Memory B cell (primary cell): ENCODE measurements around the gene MAJIN.
A peak's percentile ranks its signal among the peaks of the same experiment; 100 is the strongest.

Source experiments
- ATAC-seq: fragments of 150-1000 bp; cut with Tn5 transposase; 2 replicates; pipeline ENCODE4 v1.10.0; 2021; ENCODE audit warnings: low read depth, mild to moderate bottlenecking, moderate library complexity
- DNase-seq, 2 donors: peaks; one replicate each; pipeline ENCODE4 v3.0.0; 2022; ENCODE audit warnings: low spot score in 2 of 2
- H3K27ac Mint-ChIP-seq: one replicate; pipeline ENCODE4 v1.8.0; 2022; ENCODE audit warnings: mild to moderate bottlenecking, moderate library complexity, mixed read lengths
- H3K27me3 Mint-ChIP-seq: one replicate; pipeline ENCODE4 v1.8.0; 2022; ENCODE audit warnings: mixed read lengths
- H3K36me3 Mint-ChIP-seq: one replicate; pipeline ENCODE4 v1.8.0; 2022; ENCODE audit warnings: mild to moderate bottlenecking, mixed read lengths
- H3K4me1 Mint-ChIP-seq: one replicate; pipeline ENCODE4 v1.8.0; 2022; ENCODE audit warnings: mixed read lengths
- H3K4me3 Mint-ChIP-seq: one replicate; pipeline ENCODE4 v1.8.0; 2022; ENCODE audit warnings: mild to moderate bottlenecking, moderate library complexity, mixed read lengths
- H3K9me3 Mint-ChIP-seq: one replicate; pipeline ENCODE4 v1.8.0; 2022; ENCODE audit warnings: mixed read lengths

The MAJIN gene

DNA sequence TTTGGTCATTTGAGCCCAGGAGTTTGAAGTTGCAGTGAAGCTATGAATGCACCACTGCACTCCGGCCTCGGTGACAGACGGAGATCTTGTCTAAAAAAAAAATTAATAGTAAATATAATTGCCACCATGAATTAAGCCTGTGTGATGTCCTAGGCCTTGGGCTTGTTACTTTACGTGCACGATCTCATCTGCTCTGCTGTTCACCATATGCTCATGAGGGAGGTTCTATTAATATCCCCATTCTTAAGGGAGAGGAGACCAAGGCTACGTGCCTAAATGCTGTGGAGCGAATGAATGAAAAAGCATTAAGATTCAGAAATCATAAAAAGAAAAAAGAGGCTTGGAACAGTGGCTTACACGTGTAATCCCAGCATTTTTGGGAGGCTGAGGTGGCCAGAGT is 52.3 kb downstream of the MAJIN start:
- Mint-ChIP-seq H3K4me1 (peaks cover 21% of the 10 kb centered on the region), H3K27ac (no peak overlapping the region), H3K36me3 (no peaks in the 10 kb centered on the region), H3K27me3 (no peaks in the 10 kb centered on the region), H3K9me3 (no peaks in the 10 kb centered on the region), H3K4me3 (no peak overlapping the region)
- ATAC-seq (no peak), DNase-seq (no peak)

- no peak for ATAC-seq
- peaks cover under 1% of the 10 kb centered on the region for H3K36me3 Mint-ChIP-seq
- peaks cover 15% of the 10 kb centered on the region for H3K4me1 Mint-ChIP-seq
- no peaks in the 10 kb centered on the region for H3K27me3 Mint-ChIP-seq
- H3K4me3 Mint-ChIP-seq, result peak overlapping the region; percentile 84
- no peak for DNase-seq
- peak overlapping the region; percentile 94 for H3K27ac Mint-ChIP-seq
- H3K9me3 Mint-ChIP-seq, result no peaks in the 10 kb centered on the region
Measured at GRCh38 chr11:64918017-64918416, 53.9 kb downstream of the MAJIN start.

DNA sequence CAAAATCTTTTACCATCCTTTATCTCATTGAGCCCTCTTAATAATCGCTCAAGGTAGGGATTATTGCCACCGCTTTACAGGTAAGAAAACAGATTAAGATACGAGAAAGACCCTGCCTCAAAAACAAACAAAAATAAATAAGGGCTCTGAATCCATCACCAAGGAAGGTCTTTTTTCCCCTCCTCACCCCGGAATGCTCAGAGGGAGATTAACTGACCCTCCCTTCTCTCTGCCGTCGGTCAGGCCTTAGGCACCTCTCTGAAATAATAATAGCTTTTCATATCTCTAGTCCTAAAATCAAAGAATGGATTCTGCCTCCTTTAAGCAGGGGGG is 54.3 kb downstream of the MAJIN start:
- Mint-ChIP-seq H3K27ac (peak overlapping the region; percentile 94), H3K9me3 (no peaks in the 10 kb centered on the region), H3K27me3 (no peaks in the 10 kb centered on the region), H3K4me1 (peaks cover 15% of the 10 kb centered on the region), H3K4me3 (peak overlapping the region; percentile 84), H3K36me3 (peaks cover 2% of the 10 kb centered on the region)
- ATAC-seq, result no peak
- no peak for DNase-seq

DNA sequence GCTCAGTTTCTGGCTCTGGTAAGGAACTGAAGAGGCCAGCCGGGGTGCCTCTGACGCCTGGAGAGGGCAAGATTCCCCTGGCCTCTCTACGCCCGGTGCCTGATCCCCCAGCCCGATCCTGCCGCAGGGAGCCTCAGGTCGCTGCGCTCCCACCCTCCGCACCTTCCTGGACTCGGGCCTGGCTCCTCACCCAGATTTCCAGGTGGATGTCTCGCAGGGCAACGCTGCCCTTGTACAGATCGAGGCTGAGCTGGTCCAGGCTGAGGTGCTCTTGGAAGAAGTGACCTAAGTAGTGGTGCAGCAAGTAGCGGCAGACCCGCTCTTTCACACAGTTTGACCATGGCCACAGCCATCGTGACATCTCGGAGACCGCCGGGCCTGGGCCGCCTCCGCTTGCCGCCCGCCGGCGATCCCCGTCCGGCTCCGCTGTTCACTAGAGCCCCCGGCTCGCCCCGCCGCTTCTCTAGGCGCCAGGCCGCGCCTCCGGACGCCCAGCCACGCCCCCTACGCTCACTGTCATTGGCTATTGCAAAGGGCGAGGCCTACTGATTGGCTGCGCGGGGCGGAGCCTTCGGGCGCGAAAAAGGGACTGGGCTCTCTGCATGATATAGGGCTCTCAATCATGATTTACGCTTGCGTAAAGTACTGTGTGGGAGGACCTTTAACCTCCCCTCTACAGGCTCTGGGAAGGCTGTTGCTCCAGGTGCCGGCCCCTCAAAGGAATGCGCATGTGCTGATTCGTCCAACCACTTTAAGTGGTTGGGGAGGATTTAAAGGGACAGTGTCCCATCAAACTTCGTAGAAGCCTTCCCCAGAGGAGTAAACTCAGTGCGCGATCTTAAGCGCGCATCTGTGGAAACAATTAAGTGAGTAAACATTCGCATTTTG is 54.9 kb downstream of the MAJIN start, which contains the start of gene ATG2A:
Gene ATG2A, minus strand, starts transcription at position 435 of the 888 bp plus-strand sequence. Its CDS starts 74 bp downstream, at position 361.
- Mint-ChIP-seq H3K36me3 (peaks cover 3% of the 10 kb centered on the region), H3K4me1 (peaks cover 15% of the 10 kb centered on the region), H3K4me3 (peak within 1 kb of the TSS; percentile 84), H3K27ac (peak within 1 kb of the TSS; percentile 94), H3K9me3 (no peaks in the 10 kb centered on the region), H3K27me3 (no peaks in the 10 kb centered on the region)
- ATAC-seq (peak; percentile 95), DNase-seq (peak; percentile 95 to 98)

DNA sequence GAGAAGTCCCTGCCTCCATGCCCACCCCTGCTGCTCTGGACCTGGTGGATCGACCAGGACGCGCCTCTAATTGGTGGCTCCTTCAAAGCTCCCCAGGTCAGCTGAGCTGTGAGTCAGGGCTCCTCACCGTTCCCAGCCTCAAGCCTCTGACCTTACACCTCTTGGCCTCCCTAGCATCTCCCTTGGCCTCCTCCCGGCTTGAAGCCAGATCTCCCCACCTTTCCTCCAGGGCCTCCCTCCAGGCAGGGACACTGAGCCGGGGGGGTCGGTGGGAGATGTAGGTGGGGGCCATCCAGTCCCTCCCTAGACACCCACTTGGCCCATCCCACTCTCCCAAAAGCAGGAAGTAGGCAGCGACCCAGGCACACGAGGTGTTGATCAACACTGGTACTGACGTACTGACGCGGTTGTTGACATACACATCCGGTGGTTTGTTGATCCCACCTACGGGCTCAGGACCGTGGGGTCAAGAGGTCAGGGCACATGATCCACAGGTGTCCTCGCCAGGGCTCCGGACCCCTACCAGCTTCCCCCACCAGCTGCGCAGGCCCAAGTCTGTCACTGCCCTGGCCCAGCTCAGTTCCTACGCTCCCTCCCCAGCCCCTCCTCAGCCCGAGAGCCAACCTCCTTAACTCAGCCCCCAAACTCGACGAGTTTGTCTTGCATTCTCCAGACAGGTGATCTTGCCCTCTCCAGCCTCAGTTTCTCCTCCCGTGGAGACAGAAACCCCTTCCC is 55.7 kb downstream of the MAJIN start:
- H3K27me3 Mint-ChIP-seq, result no peaks in the 10 kb centered on the region
- H3K9me3 Mint-ChIP-seq, result no peaks in the 10 kb centered on the region
- H3K4me1 Mint-ChIP-seq, result peaks cover 20% of the 10 kb centered on the region
- peak overlapping the region; percentile 84 for H3K4me3 Mint-ChIP-seq
- H3K36me3 Mint-ChIP-seq, result peaks cover 10% of the 10 kb centered on the region
- peak overlapping the region; percentile 94 for H3K27ac Mint-ChIP-seq
- peak; percentile 6 for ATAC-seq
- peak in 1 of 2 donors; percentile 22 for DNase-seq

GRCh38 chr11:64915376-64915887 is 56.5 kb downstream of the MAJIN start:
- DNase-seq, result no peak
- H3K36me3 Mint-ChIP-seq, result peaks cover 15% of the 10 kb centered on the region

GRCh38 chr11:64914123-64914522 is 57.8 kb downstream of the MAJIN start:
- no peaks in the 10 kb centered on the region for H3K9me3 Mint-ChIP-seq
- H3K27ac Mint-ChIP-seq, result no peak overlapping the region
- peaks cover 20% of the 10 kb centered on the region for H3K4me1 Mint-ChIP-seq
- H3K36me3 Mint-ChIP-seq, result peaks cover 21% of the 10 kb centered on the region
- ATAC-seq (no peak), DNase-seq (no peak)
- H3K4me3 Mint-ChIP-seq, result no peak overlapping the region
- no peaks in the 10 kb centered on the region for H3K27me3 Mint-ChIP-seq

More at GRCh38 chr11:64915376-64915887, 56.5 kb downstream of the MAJIN start:
- Mint-ChIP-seq H3K27me3 (no peaks in the 10 kb centered on the region), H3K4me3 (peak overlapping the region; percentile 84), H3K27ac (peak overlapping the region; percentile 94), H3K9me3 (no peaks in the 10 kb centered on the region), H3K4me1 (peaks cover 20% of the 10 kb centered on the region)
- no peak for ATAC-seq

DNA sequence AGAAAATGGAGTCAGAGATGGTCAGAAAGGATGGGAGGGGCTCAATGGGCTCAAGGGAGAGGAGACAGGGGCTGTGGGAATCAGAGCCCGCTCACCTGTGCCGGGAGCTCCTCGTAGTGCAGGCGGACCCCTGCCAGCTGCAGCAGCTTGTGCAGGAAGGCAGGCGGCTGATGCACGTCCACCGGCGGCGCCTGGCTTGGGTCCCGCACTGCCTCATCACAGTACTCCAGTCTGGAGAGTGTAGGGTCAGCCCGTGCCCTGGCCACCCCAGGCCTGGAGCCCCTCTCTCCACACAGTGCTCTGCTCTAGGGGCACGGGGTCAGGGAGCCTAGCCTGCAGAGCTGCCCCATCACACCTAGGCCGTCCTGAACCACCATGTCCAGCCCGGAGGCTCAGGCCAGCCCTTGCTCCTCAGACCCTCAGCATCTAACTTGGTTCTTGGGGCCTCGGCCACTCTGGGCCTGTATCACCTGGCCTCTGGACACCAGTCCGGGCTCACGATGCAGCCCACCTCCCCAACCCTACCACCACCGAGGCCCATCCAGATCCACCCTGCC is 58.7 kb downstream of the MAJIN start:
- no peak for ATAC-seq
- peaks cover 20% of the 10 kb centered on the region for H3K4me1 Mint-ChIP-seq
- no peaks in the 10 kb centered on the region for H3K9me3 Mint-ChIP-seq
- H3K27me3 Mint-ChIP-seq, result no peaks in the 10 kb centered on the region
- no peak for DNase-seq
- H3K36me3 Mint-ChIP-seq, result peaks cover 21% of the 10 kb centered on the region
- no peak overlapping the region for H3K4me3 Mint-ChIP-seq
- no peak overlapping the region for H3K27ac Mint-ChIP-seq

GRCh38 chr11:64911689-64912088 is 60.2 kb downstream of the MAJIN start:
- Mint-ChIP-seq H3K9me3 (no peaks in the 10 kb centered on the region), H3K4me1 (peaks cover 13% of the 10 kb centered on the region), H3K27ac (no peak overlapping the region), H3K27me3 (no peaks in the 10 kb centered on the region), H3K36me3 (peaks cover 25% of the 10 kb centered on the region), H3K4me3 (no peak overlapping the region)
- ATAC-seq (no peak), DNase-seq (no peak)

GRCh38 chr11:64911142-64911541 is 60.8 kb downstream of the MAJIN start:
- Mint-ChIP-seq H3K4me1 (peaks cover 8% of the 10 kb centered on the region), H3K36me3 (peaks cover 25% of the 10 kb centered on the region), H3K27me3 (no peaks in the 10 kb centered on the region), H3K9me3 (no peaks in the 10 kb centered on the region), H3K4me3 (no peak overlapping the region), H3K27ac (no peak overlapping the region)
- ATAC-seq (no peak), DNase-seq (no peak)

- no peak overlapping the region for H3K27ac Mint-ChIP-seq
- peaks cover 28% of the 10 kb centered on the region for H3K36me3 Mint-ChIP-seq
Measured at GRCh38 chr11:64910451-64911093, 61.3 kb downstream of the MAJIN start.

DNA sequence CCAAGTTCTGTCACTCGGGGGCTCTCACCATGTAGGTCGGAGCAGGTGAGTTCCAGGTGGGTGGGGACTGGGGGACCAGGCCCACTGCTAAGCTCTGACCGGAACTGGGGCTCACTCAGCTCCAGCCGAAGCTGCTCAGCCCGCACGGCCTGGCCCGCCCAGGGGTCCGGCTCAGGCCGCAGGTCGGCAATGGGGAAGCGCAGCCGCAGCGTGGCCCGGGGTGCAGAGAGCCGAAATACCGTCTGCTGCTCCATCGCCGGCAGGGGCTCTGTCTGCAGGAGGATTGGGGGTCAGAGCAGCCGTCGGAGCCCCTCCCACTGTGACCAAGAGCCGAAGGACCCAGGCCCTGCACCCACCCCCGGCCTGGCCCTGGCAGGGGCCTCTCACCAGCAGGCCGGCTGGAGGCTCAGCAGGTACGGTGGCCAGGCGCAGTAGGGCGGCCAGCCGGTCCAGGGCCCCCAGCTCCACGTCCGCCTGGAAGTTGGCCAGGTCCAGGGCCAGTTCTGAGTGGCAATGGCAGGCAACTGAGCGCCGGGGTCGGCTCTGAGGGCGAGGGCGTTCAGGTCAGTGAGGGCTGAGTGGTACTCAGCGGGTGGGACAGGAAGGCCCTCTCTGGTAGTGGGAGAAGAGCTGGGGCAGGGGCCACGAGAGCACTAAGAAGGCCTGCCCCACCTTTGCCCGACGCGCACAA is 62.1 kb downstream of the MAJIN start:
- no peak overlapping the region for H3K27ac Mint-ChIP-seq
- H3K4me1 Mint-ChIP-seq, result peaks cover 4% of the 10 kb centered on the region
- H3K36me3 Mint-ChIP-seq, result peaks cover 30% of the 10 kb centered on the region
- no peak overlapping the region for H3K4me3 Mint-ChIP-seq
- DNase-seq, result no peak
- H3K27me3 Mint-ChIP-seq, result no peaks in the 10 kb centered on the region
- no peaks in the 10 kb centered on the region for H3K9me3 Mint-ChIP-seq
- no peak for ATAC-seq

More at GRCh38 chr11:64910451-64911093, 61.3 kb downstream of the MAJIN start:
- H3K9me3 Mint-ChIP-seq, result no peaks in the 10 kb centered on the region
- H3K4me3 Mint-ChIP-seq, result no peak overlapping the region
- ATAC-seq, result no peak
- no peaks in the 10 kb centered on the region for H3K27me3 Mint-ChIP-seq
- no peak for DNase-seq
- peaks cover 4% of the 10 kb centered on the region for H3K4me1 Mint-ChIP-seq

DNA sequence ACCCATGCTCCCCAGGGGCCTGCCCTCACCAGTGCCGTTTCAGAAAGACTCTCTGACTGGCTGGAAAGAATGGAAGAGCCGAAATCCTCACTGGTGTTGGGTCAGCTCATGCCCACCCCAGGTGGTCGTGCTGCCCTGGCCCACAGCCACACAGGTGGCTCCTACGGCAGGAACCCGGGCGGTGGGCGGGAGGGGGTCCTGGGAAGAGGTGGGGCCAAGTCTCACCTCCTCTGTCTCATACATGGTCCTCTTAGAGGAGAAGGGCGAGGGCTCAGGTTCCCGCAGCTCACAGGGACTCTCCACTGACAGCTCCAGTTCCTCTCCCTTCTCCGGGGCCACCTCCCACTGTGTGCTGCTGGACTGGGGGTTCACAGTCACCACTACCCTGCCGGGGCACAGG is 63.1 kb downstream of the MAJIN start:
- H3K27ac Mint-ChIP-seq, result no peak overlapping the region
- peaks cover 32% of the 10 kb centered on the region for H3K36me3 Mint-ChIP-seq
- no peak for ATAC-seq
- no peaks in the 10 kb centered on the region for H3K27me3 Mint-ChIP-seq
- H3K9me3 Mint-ChIP-seq, result no peaks in the 10 kb centered on the region
- DNase-seq, result no peak
- peaks cover 4% of the 10 kb centered on the region for H3K4me1 Mint-ChIP-seq
- H3K4me3 Mint-ChIP-seq, result no peak overlapping the region
